ENCODE data around the gene TRMT11. TPM values are rescaled to one million over a fixed set of nuclear protein-coding genes. Genes with fewer than 3 reads are reported as not detected.

TRMT11 gene
- total and polyA plus RNA-seq, 2 of the 13 experiments (the other 11 are each of a cell fraction or from before 2014, with no cell fraction given) = 42.2 to 81.9 TPM

DNA sequence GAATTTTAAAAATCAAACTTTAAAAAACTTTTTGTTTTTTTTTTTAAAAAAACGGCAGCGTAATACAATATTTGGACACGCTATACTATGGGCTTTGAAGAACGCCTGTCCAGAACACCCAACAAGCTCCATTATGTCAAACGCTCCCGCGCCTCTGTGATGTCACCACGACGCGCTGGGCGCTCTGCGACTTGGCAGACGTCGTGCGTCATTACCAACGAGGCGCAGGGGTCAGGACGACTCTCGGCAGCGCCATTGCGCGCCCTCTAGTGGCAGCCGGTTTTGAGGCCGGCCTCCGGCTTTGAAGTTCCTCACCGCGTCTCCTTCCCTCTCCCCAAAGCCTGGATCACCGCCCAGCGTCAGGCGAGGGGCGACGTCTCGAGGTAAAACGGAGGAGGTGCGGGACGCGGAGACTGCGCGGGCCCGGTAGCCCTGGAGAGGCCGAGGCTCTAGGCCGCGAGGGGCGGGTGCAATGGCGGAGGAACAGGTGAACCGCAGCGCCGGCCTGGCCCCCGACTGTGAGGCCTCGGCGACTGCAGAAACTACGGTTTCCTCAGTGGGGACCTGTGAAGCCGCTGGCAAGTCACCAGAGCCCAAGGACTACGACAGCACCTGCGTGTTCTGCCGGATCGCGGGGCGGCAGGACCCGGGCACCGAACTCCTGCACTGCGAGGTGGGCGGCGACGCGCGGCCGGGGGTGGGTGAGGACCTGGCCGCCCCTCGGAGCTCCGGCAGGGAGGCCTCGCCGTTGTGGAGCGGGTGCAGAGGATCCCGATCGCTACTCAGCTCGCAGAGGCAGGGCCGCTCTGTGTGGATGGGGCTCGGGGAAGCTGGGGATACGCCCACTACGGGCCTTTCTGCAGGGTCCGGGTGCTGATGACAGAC lies 29.6 kb upstream of the TRMT11 start, which contains the start of gene HINT3 (continued):
- TF ChIP-seq HES4 (CRISPR knock-in tag; IDR thresholded peaks at IDR 0.05; ENCODE audit: borderline replicate concordance) (peak; percentile 83), SRSF9 (IDR thresholded peaks at IDR 0.05; ENCODE audit: borderline replicate concordance, insufficient read depth, low read depth, low read length, poor library complexity, severe bottlenecking) (no peak), HOXD1 (CRISPR knock-in tag; IDR thresholded peaks at IDR 0.05) (peak; percentile 72), SCMH1 (CRISPR knock-in tag; IDR thresholded peaks at IDR 0.05; ENCODE audit: borderline replicate concordance) (no peak), NONO (IDR thresholded peaks at IDR 0.05) (no peak), NONO (CRISPR knock-in tag; conservative IDR thresholded peaks at IDR 0.05) (peak; percentile 98), CREB1 (IDR thresholded peaks at IDR 0.05) (peak; percentile 98), CREB1 (CRISPR knock-in tag; IDR thresholded peaks at IDR 0.05) (peak; percentile 99), AKAP8 (CRISPR knock-in tag; IDR thresholded peaks at IDR 0.05) (peak; percentile 66; the same call in 1 of the 2 replicates), ZKSCAN1 (IDR thresholded peaks at IDR 0.05; ENCODE audit: low read length) (0 out of 2 replicates have a peak, but pooled peaks have one; percentile 14), SMYD3 (CRISPR knock-in tag; IDR thresholded peaks at IDR 0.05) (peak; percentile 91), TOPORS (CRISPR knock-in tag; IDR thresholded peaks at IDR 0.05) (peak; percentile 96), ZNF234 (CRISPR knock-in tag; conservative IDR thresholded peaks at IDR 0.05) (peak; percentile 95; the same call in 1 of the 2 replicates), ZNF556 (CRISPR knock-in tag; IDR thresholded peaks at IDR 0.05; ENCODE audit: borderline replicate concordance) (peak; percentile 96), CCAR2 (optimal IDR thresholded peaks at IDR 0.05; ENCODE audit: low read depth, low read length) (no peak), ZNF660 (CRISPR knock-in tag; IDR thresholded peaks at IDR 0.05; ENCODE audit: borderline replicate concordance, low read depth) (no peak), KDM4B (CRISPR knock-in tag; IDR thresholded peaks at IDR 0.05) (peak; percentile 88), ZNF776 (CRISPR knock-in tag; IDR thresholded peaks at IDR 0.05) (peak; percentile 89; the same call in 1 of the 2 replicates), ZNF607 (CRISPR knock-in tag; IDR thresholded peaks at IDR 0.05; ENCODE audit: borderline replicate concordance) (peak; percentile 94), SIN3B (IDR thresholded peaks at IDR 0.05; ENCODE audit: low read length) (peak; percentile 87), EED (CRISPR knock-in tag; IDR thresholded peaks at IDR 0.05) (peak; percentile 98), NCOR1 (IDR thresholded peaks at IDR 0.05; ENCODE audit: borderline replicate concordance, low read length) (peak; percentile 28; the same call in 1 of the 2 replicates)
- TF ChIP-seq, protein P1, sequence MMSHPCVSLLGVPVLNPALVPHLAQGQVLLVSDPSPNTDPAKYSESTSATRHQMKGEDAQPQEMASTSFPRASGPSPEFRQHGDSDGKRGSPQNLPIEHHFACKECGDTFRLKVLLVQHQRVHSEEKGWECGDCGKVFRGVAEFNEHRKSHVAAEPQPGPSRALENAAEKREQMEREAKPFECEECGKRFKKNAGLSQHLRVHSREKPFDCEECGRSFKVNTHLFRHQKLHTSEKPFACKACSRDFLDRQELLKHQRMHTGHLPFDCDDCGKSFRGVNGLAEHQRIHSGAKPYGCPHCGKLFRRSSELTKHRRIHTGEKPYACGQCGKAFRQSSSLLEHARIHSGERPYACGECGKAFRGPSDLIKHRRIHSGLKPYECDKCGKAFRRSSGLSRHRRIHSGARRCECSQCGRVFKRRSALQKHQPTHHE (CRISPR knock-in tag; IDR thresholded peaks at IDR 0.05; ENCODE audit: borderline replicate concordance) = peak; percentile 95; the same call in 1 of the 2 replicates
- TF ChIP-seq, protein P2, sequence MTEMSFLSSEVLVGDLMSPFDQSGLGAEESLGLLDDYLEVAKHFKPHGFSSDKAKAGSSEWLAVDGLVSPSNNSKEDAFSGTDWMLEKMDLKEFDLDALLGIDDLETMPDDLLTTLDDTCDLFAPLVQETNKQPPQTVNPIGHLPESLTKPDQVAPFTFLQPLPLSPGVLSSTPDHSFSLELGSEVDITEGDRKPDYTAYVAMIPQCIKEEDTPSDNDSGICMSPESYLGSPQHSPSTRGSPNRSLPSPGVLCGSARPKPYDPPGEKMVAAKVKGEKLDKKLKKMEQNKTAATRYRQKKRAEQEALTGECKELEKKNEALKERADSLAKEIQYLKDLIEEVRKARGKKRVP (CRISPR knock-in tag; IDR thresholded peaks at IDR 0.05) = peak in 1 of 2 experiments; percentile 66; a peak in 2 of 4 replicates
- TF ChIP-seq, protein P3, sequence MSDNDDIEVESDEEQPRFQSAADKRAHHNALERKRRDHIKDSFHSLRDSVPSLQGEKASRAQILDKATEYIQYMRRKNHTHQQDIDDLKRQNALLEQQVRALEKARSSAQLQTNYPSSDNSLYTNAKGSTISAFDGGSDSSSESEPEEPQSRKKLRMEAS (IDR thresholded peaks at IDR 0.05) = peak; percentile 91

Data from HepG2 (cell line).